Loucy (cell line): Measurements from ENCODE around the gene SLC35B2.

Experiments
- H2AFZ ChIP-seq: fragments of 200-600 bp; sonication (generic); 2 replicates; pipeline ENCODE4 v1.6.0; 2016; ENCODE audit warnings: antibody characterized with exemption, mild to moderate bottlenecking, low read length, moderate library complexity
- H3F3A ChIP-seq: fragments of 200-600 bp; 2 replicates; pipeline ENCODE4 v1.6.0; 2016; ENCODE audit warnings: antibody characterized with exemption, low read depth, mild to moderate bottlenecking
- H3K27me3 ChIP-seq: fragments of 200-600 bp; sonication (generic); 2 replicates; pipeline ENCODE4 v1.6.1; 2014; ENCODE audit warnings: low read length, mild to moderate bottlenecking; ENCODE audit not compliant: insufficient read depth, poor library complexity, severe bottlenecking
- H3K36me3 ChIP-seq: fragments of 200-600 bp; sonication (generic); 2 replicates; pipeline ENCODE4 v1.6.1; 2016; ENCODE audit warnings: low read length; ENCODE audit not compliant: insufficient read depth
- H3K4me1 ChIP-seq: fragments of 200-600 bp; sonication (generic); 2 replicates; pipeline ENCODE4 v1.5.1; 2014; ENCODE audit warnings: low read length, mild to moderate bottlenecking; ENCODE audit not compliant: insufficient read depth, poor library complexity, severe bottlenecking
- H3K4me2 ChIP-seq: fragments of 200-600 bp; sonication (generic); 2 replicates; pipeline ENCODE4 v1.6.0; 2014; ENCODE audit warnings: antibody characterized with exemption, low read length, low read depth, mild to moderate bottlenecking; ENCODE audit not compliant: poor library complexity, severe bottlenecking
- H3K4me3 ChIP-seq: fragments of 200-600 bp; sonication (generic); 2 replicates; pipeline ENCODE4 v1.5.1; 2014; ENCODE audit warnings: low read length, mild to moderate bottlenecking, mixed read lengths; ENCODE audit not compliant: poor library complexity, severe bottlenecking
- H3K79me2 ChIP-seq: fragments of 200-600 bp; sonication (generic); 2 replicates; pipeline ENCODE4 v1.6.1; 2014; ENCODE audit warnings: low read length; ENCODE audit not compliant: insufficient read depth
- H3K9ac ChIP-seq: fragments of 200-600 bp; sonication (generic); 2 replicates; pipeline ENCODE4 v1.6.0; 2014; ENCODE audit warnings: mild to moderate bottlenecking, low read depth, low read length, moderate library complexity; ENCODE audit not compliant: poor library complexity, severe bottlenecking
- H3K9me2 ChIP-seq: fragments of 200-600 bp; sonication (generic); replicated peaks from 2 replicates; pipeline ENCODE4 v1.6.1; 2016; ENCODE audit warnings: low read depth, low read length, mixed read lengths
- H3K9me3 ChIP-seq: fragments of 200-600 bp; sonication (generic); 2 replicates; pipeline ENCODE4 v1.6.1; 2014; ENCODE audit warnings: mild to moderate bottlenecking, antibody characterized with exemption, low read length, low read depth; ENCODE audit not compliant: insufficient read depth
- H4K20me1 ChIP-seq: fragments of 200-600 bp; sonication (generic); 2 replicates; pipeline ENCODE4 v1.6.0; 2014; ENCODE audit warnings: antibody characterized with exemption, low read length, mild to moderate bottlenecking; ENCODE audit not compliant: insufficient read depth, poor library complexity, severe bottlenecking
- CTCF ChIP-seq: fragments of 200-600 bp; sonication (generic); conservative IDR thresholded peaks from 2 replicates; pipeline ENCODE4 v1.5.1; 2014; ENCODE audit warnings: mild to moderate bottlenecking, antibody characterized with exemption, low read length
- EZH2phosphoT487 ChIP-seq: fragments of 200-600 bp; IDR thresholded peaks from 2 replicates; pipeline ENCODE4 v1.6.1; 2018; ENCODE audit warnings: antibody characterized with exemption, mild to moderate bottlenecking, moderate library complexity, borderline replicate concordance

SLC35B2 gene

GRCh38 chr6:44246663-44247337 lies 10.5 kb downstream of the SLC35B2 start, which contains the start of gene HSP90AB1:
HSP90AB1 (plus strand) TSS chr6:44247101; CDS start chr6:44248630, 1,529 bp downstream.
- no peaks in the 10 kb centered on the region for H3K9me2 ChIP-seq
- H3K4me3 ChIP-seq = peak within 1 kb of the TSS; percentile 98
- peaks cover 35% of the 10 kb centered on the region for H3K36me3 ChIP-seq
- H3K9me3 ChIP-seq = no peaks in the 10 kb centered on the region
- peaks cover 48% of the 10 kb centered on the region for H4K20me1 ChIP-seq
- peaks cover 49% of the 10 kb centered on the region for H3K79me2 ChIP-seq
- H3K4me1 ChIP-seq = peaks cover 30% of the 10 kb centered on the region
- H3K27me3 ChIP-seq = peaks cover 3% of the 10 kb centered on the region
- H2AFZ ChIP-seq = peak within 1 kb of the TSS; percentile 98
- no peak for TF ChIP-seq EZH2phosphoT487
- TF ChIP-seq CTCF = no peak
- H3K4me2 ChIP-seq = peak within 1 kb of the TSS; percentile 96
- peak within 1 kb of the TSS; percentile 97 for H3K9ac ChIP-seq
- peaks cover 3% of the 10 kb centered on the region; the same call in 1 of the 2 replicates for H3F3A ChIP-seq

- Histone ChIP-seq H3K79me2 (peaks cover 42% of the 10 kb centered on the region), H3K4me1 (peaks cover 30% of the 10 kb centered on the region), H3K9ac (peak overlapping the region; percentile 97), H3K9me2 (no peaks in the 10 kb centered on the region), H2AFZ (peak overlapping the region; percentile 98), H3K4me3 (peak overlapping the region; percentile 98), H3K36me3 (peaks cover 28% of the 10 kb centered on the region), H3K27me3 (peaks cover 3% of the 10 kb centered on the region), H4K20me1 (peaks cover 42% of the 10 kb centered on the region), H3K9me3 (no peaks in the 10 kb centered on the region), H3F3A (no peaks in the 10 kb centered on the region), H3K4me2 (peak overlapping the region; percentile 96)
- no peak for TF ChIP-seq EZH2phosphoT487
- TF ChIP-seq CTCF = peak; percentile 54
Observed at GRCh38 chr6:44245912-44246662, 11.2 kb downstream of the SLC35B2 start.

GRCh38 chr6:44245391-44245911 lies 11.9 kb downstream of the SLC35B2 start:
- no peaks in the 10 kb centered on the region for H3K9me3 ChIP-seq
- H3K9me2 ChIP-seq = no peaks in the 10 kb centered on the region
- peaks cover 30% of the 10 kb centered on the region for H3K4me1 ChIP-seq
- peaks cover 22% of the 10 kb centered on the region; the same call in 1 of the 2 replicates for H3K36me3 ChIP-seq
- TF ChIP-seq EZH2phosphoT487 = no peak
- no peak for TF ChIP-seq CTCF
- H4K20me1 ChIP-seq = peaks cover 35% of the 10 kb centered on the region
- peaks cover 3% of the 10 kb centered on the region for H3K27me3 ChIP-seq
- H3F3A ChIP-seq = no peaks in the 10 kb centered on the region
- peak overlapping the region; percentile 97 for H3K9ac ChIP-seq
- H3K4me3 ChIP-seq = peak overlapping the region; percentile 98
- peak overlapping the region; percentile 98 for H2AFZ ChIP-seq
- H3K4me2 ChIP-seq = peak overlapping the region; percentile 96
- peaks cover 36% of the 10 kb centered on the region for H3K79me2 ChIP-seq
